WTC11 (cell line): Measurements from ENCODE around the gene SBNO2. TPM values are rescaled to one million over a fixed set of nuclear protein-coding genes. Genes with fewer than 3 reads are reported as not detected.

Source experiments
- ATAC-seq: fragments of 200-7000 bp; cut with Tn5 transposase; 2 replicates; pipeline ENCODE4 v1.10.0; 2021; ENCODE audit warnings: mild to moderate bottlenecking, moderate library complexity
- CTCF ChIA-PET: fragments of 300-600 bp; sonication (Branson Sonifier 250); formaldehyde crosslinking; loops from one replicate; lab custom pipeline; 2021; ENCODE audit warnings: antibody characterized with exemption; lab: Charles Lee
- POLR2A ChIA-PET: fragments of 350-600 bp; sonication (Branson Sonifier 250); formaldehyde crosslinking; loops from one replicate; lab custom pipeline; 2021; ENCODE audit warnings: antibody characterized with exemption; lab: Charles Lee
- DNase-seq: peaks from one replicate; pipeline ENCODE4 v3.0.0; 2021; ENCODE audit warnings: low spot score
- H3K27ac Mint-ChIP-seq: 2 replicates; pipeline ENCODE4 v1.8.0; 2021; ENCODE audit warnings: mixed read lengths
- H3K27me3 Mint-ChIP-seq: 2 replicates; pipeline ENCODE4 v1.8.0; 2021; ENCODE audit warnings: low read depth, mild to moderate bottlenecking, moderate library complexity, mixed read lengths
- H3K36me3 Mint-ChIP-seq: 2 replicates; pipeline ENCODE4 v1.8.0; 2021; ENCODE audit warnings: mixed read lengths
- H3K4me1 Mint-ChIP-seq: 2 replicates; pipeline ENCODE4 v1.8.0; 2022; ENCODE audit warnings: mixed read lengths
- H3K4me3 Mint-ChIP-seq: 2 replicates; pipeline ENCODE4 v1.8.0; 2021; ENCODE audit warnings: mild to moderate bottlenecking, moderate library complexity, mixed read lengths
- H3K9me3 Mint-ChIP-seq: 2 replicates; pipeline ENCODE4 v1.8.0; 2021; ENCODE audit warnings: mixed read lengths
- ATF2 ChIP-seq: sonication (generic); formaldehyde crosslinking; IDR thresholded peaks from 2 replicates; pipeline ENCODE4 v1.8.1; 2022; ENCODE audit warnings: low read depth, missing genetic modification reagents, borderline replicate concordance
- E2F1 ChIP-seq: sonication (generic); formaldehyde crosslinking; IDR thresholded peaks from 2 replicates; pipeline ENCODE4 v1.8.0; 2022; ENCODE audit warnings: mild to moderate bottlenecking, missing genetic modification reagents
- ESRRA ChIP-seq: sonication (generic); formaldehyde crosslinking; IDR thresholded peaks from 2 replicates; pipeline ENCODE4 v1.8.1; 2022; ENCODE audit warnings: mild to moderate bottlenecking, missing genetic modification reagents, borderline replicate concordance
- FOXK1 ChIP-seq: sonication (generic); formaldehyde crosslinking; IDR thresholded peaks from 2 replicates; pipeline ENCODE4 v1.8.0; 2022; ENCODE audit warnings: mild to moderate bottlenecking, moderate library complexity, missing genetic modification reagents
- NFE2L1 ChIP-seq: sonication (generic); formaldehyde crosslinking; IDR thresholded peaks from 2 replicates; pipeline ENCODE4 v1.8.1; 2023; ENCODE audit warnings: missing genetic modification reagents
- NFYB ChIP-seq: sonication (generic); formaldehyde crosslinking; conservative IDR thresholded peaks from 2 replicates; pipeline ENCODE4 v1.8.0; 2022; ENCODE audit warnings: low read depth, missing genetic modification reagents
- SMAD4 ChIP-seq: sonication (generic); formaldehyde crosslinking; IDR thresholded peaks from 2 replicates; pipeline ENCODE4 v1.8.0; 2022; ENCODE audit warnings: mild to moderate bottlenecking, missing genetic modification reagents
- SP1 ChIP-seq: sonication (generic); formaldehyde crosslinking; conservative IDR thresholded peaks from 2 replicates; pipeline ENCODE4 v1.8.1; 2022; ENCODE audit warnings: missing genetic modification reagents
- ZNF121 ChIP-seq: sonication (generic); formaldehyde crosslinking; IDR thresholded peaks from 2 replicates; pipeline ENCODE4 v1.8.0; 2023; ENCODE audit warnings: missing genetic modification reagents
- ZNF219 ChIP-seq: sonication (generic); formaldehyde crosslinking; IDR thresholded peaks from 2 replicates; pipeline ENCODE4 v1.8.0; 2023; ENCODE audit warnings: missing genetic modification reagents, mild to moderate bottlenecking, borderline replicate concordance
- ZNF232 ChIP-seq: sonication (generic); formaldehyde crosslinking; IDR thresholded peaks from 2 replicates; pipeline ENCODE4 v1.8.0; 2022; ENCODE audit warnings: mild to moderate bottlenecking, missing genetic modification reagents
- ZNF317 ChIP-seq: sonication (generic); formaldehyde crosslinking; IDR thresholded peaks from 2 replicates; pipeline ENCODE4 v1.8.1; 2023; ENCODE audit warnings: low read depth, mild to moderate bottlenecking, moderate library complexity, missing genetic modification reagents, borderline replicate concordance
- total RNA-seq: library from RNA; stranded (reverse); gene quantifications from 3 replicates; pipeline ENCODE4 v1.2.3, GENCODE V29; 2021
- TF ChIP-seq, protein P1 (sequence below): sonication (generic); formaldehyde crosslinking; IDR thresholded peaks from 2 replicates; pipeline ENCODE4 v1.8.1; 2022; ENCODE audit warnings: low read depth, mild to moderate bottlenecking, moderate library complexity, missing genetic modification reagents, borderline replicate concordance
- TF ChIP-seq, protein P2 (sequence below): sonication (generic); formaldehyde crosslinking; IDR thresholded peaks from 2 replicates; pipeline ENCODE4 v1.8.0; 2023; ENCODE audit warnings: mild to moderate bottlenecking, missing genetic modification reagents
- TF ChIP-seq, protein P3 (sequence below): fragments of 250-450 bp; sonication (Bioruptor Pico); conservative IDR thresholded peaks from 2 replicates; pipeline ENCODE4 v1.9.0; 2021; ENCODE audit warnings: mild to moderate bottlenecking
- TF ChIP-seq, protein P4 (sequence below): fragments of 250-450 bp; sonication (Bioruptor Pico); IDR thresholded peaks from 2 replicates; pipeline ENCODE4 v1.9.0; 2021; ENCODE audit warnings: mild to moderate bottlenecking

SBNO2 gene
- total RNA-seq, 1 experiment from 2014 or later = 57.3 TPM

DNA sequence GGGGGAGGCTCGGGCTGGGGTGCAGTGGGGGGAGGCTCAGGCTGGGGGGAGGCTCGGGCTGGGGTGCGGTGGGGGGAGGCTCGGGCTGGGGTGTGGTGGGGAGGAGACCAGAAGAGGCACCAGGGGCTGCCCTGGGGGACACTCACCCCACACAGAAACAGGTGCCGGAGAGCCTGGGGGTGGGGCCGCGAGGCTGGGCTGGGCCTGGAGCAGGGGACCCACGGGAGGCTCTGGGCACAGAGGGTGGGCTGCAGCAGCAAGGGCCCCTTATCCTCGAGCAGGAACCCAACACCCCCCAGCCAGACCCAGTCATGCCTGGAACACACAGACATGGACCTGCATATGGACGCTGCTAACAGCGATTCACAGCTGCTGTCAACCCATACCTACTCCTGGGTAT, 35.9 kb downstream of the SBNO2 start:
- DNase-seq (no peak), ATAC-seq (no peak)
- Mint-ChIP-seq H3K27ac (no peak overlapping the region), H3K27me3 (no peaks in the 10 kb centered on the region), H3K9me3 (peaks cover 5% of the 10 kb centered on the region), H3K36me3 (peaks cover 14% of the 10 kb centered on the region), H3K4me1 (peaks cover 2% of the 10 kb centered on the region), H3K4me3 (no peak overlapping the region)
- ChIA-PET POLR2A (no interaction called here), CTCF (no interaction called here)
- TF ChIP-seq, protein P1, sequence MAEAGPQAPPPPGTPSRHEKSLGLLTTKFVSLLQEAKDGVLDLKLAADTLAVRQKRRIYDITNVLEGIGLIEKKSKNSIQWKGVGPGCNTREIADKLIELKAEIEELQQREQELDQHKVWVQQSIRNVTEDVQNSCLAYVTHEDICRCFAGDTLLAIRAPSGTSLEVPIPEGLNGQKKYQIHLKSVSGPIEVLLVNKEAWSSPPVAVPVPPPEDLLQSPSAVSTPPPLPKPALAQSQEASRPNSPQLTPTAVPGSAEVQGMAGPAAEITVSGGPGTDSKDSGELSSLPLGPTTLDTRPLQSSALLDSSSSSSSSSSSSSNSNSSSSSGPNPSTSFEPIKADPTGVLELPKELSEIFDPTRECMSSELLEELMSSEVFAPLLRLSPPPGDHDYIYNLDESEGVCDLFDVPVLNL (CRISPR knock-in tag) = no peak
- TF ChIP-seq, protein P2, sequence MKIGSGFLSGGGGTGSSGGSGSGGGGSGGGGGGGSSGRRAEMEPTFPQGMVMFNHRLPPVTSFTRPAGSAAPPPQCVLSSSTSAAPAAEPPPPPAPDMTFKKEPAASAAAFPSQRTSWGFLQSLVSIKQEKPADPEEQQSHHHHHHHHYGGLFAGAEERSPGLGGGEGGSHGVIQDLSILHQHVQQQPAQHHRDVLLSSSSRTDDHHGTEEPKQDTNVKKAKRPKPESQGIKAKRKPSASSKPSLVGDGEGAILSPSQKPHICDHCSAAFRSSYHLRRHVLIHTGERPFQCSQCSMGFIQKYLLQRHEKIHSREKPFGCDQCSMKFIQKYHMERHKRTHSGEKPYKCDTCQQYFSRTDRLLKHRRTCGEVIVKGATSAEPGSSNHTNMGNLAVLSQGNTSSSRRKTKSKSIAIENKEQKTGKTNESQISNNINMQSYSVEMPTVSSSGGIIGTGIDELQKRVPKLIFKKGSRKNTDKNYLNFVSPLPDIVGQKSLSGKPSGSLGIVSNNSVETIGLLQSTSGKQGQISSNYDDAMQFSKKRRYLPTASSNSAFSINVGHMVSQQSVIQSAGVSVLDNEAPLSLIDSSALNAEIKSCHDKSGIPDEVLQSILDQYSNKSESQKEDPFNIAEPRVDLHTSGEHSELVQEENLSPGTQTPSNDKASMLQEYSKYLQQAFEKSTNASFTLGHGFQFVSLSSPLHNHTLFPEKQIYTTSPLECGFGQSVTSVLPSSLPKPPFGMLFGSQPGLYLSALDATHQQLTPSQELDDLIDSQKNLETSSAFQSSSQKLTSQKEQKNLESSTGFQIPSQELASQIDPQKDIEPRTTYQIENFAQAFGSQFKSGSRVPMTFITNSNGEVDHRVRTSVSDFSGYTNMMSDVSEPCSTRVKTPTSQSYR (CRISPR knock-in tag) = no peak
- TF ChIP-seq FOXK1 (CRISPR knock-in tag) = no peak
- TF ChIP-seq ZNF121 (CRISPR knock-in tag) = no peak

DNA sequence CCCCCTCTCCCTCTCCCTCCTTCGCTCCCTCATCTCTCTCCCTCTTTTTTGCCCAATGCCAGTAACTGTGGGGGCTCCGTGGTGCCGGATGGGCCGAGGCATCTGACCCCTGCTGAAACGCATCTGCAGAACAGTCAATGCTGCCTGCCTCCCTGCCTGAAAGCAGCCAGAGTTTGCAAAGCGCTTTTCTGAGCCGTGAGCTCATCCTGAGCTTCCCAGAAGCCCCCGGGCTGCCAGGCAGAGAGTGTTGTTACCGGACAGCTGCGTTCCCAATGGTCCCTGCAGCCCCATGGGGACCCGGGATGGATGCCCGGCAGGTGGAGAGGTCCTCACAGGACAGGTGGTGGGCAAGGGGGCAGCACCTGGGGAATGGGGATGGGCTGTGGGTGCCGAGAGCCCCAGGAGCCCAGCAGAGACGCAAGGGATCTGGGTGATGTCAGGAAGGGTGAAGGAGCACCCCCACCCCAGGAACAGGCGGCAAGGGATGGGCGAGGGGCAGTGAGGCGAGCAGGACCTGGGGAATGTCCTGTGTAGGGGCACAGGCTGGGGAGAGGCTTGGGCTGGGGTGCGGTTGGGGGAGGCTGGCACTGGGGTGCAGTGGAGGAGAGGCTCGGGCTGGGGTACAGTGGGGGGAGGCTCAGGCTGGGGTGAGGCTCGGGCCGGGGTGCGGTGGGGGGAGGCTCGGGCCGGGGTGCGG, 37.3 kb downstream of the SBNO2 start:
- Mint-ChIP-seq H3K9me3 (peaks cover under 1% of the 10 kb centered on the region), H3K36me3 (peaks cover 4% of the 10 kb centered on the region; the same call in 1 of the 2 replicates), H3K4me3 (no peak overlapping the region), H3K27ac (peak overlapping the region; percentile 90), H3K27me3 (no peaks in the 10 kb centered on the region), H3K4me1 (peaks cover 2% of the 10 kb centered on the region)
- ATAC-seq (no peak), DNase-seq (no peak)
- CTCF ChIA-PET = interaction anchor here (0.5 to 2.4 kb wide), 3 partner anchors 23 to 159 kb away, joined by 3 to 11 read pairs (median 5); no protein-coding TSS in a partner anchor
- POLR2A ChIA-PET = no interaction called here
- no peak for TF ChIP-seq ZNF232 (CRISPR knock-in tag)
- TF ChIP-seq E2F1 = no peak
- TF ChIP-seq SP1 (CRISPR knock-in tag) = no peak

DNA sequence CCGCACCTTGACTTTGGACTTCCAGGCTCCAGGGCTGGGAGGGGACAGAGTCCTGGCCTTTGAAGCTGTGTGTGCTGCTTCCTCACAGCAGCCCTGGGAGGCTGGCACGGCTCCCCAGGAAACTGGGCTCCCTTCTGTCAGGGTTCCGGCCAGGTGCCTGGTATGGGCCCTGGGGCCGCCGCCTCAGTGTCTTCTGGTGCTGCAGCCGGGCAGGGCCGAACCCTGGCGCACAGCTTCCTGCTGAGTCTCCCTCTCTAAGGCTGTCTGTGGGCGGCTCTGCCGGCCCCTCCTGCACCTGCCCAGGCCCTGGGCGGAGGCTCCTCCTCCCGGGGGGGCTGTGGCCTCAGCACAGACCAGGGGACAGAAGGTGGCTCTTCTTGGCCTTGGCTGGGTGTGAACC, 37.9 kb downstream of the SBNO2 start:
- Mint-ChIP-seq H3K27ac (no peak overlapping the region), H3K4me3 (no peak overlapping the region), H3K4me1 (peaks cover 2% of the 10 kb centered on the region), H3K9me3 (no peaks in the 10 kb centered on the region), H3K27me3 (no peaks in the 10 kb centered on the region), H3K36me3 (peaks cover 3% of the 10 kb centered on the region; the same call in 1 of the 2 replicates)
- DNase-seq (no peak), ATAC-seq (no peak)
- ChIA-PET POLR2A (no interaction called here), CTCF (interaction anchor here (0.9 to 2.4 kb wide), 2 partner anchors 23 to 85 kb away, joined by 3 to 11 read pairs; no protein-coding TSS in a partner anchor)
- TF ChIP-seq ATF2 (CRISPR knock-in tag) (no peak), NFE2L1 (CRISPR knock-in tag) (no peak), ZNF317 (no peak), NFYB (CRISPR knock-in tag) (no peak), ESRRA (no peak), SMAD4 (no peak), ZNF219 (no peak)
- TF ChIP-seq, protein P2 (CRISPR knock-in tag) = no peak
- TF ChIP-seq, protein P3, sequence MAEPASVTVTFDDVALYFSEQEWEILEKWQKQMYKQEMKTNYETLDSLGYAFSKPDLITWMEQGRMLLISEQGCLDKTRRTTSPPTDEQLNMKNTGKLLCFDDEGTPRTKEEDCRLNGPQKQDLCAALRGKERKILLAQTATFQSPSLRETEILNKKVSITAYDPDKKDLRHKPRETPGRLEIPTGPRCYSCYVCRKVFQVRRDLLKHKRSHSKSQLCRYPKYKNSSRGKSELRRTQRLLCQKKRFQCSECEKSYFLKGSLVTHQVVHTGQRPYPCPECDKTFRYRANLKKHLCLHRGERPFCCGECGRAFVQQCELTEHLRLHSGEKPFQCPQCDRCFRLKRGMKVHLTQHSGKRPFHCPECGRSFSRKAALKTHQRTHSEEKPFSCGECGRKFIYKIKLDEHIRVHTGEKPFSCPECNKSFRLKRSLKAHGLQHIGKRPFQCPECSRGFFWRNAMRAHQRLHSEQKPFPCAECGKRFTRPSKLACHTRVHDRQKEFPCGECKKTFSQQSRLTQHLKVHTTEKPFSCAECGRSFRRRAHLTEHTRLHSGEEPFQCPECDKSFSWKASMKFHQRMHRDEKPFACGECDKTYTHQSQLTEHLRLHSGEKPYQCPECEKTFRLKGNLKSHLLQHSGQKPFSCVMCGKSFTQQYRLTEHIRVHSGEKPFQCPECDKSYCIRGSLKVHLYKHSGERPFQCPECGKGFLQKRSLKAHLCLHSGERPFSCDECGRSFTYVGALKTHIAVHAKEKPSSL = no peak
- TF ChIP-seq, protein P1 (CRISPR knock-in tag) = no peak
- TF ChIP-seq, protein P4, sequence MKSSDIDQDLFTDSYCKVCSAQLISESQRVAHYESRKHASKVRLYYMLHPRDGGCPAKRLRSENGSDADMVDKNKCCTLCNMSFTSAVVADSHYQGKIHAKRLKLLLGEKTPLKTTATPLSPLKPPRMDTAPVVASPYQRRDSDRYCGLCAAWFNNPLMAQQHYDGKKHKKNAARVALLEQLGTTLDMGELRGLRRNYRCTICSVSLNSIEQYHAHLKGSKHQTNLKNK (CRISPR knock-in tag) = no peak
